DMS 273 treated with DMSO at 0.1 percent for 48 hours (cell line): Measurements from ENCODE around the gene ZBTB38.

ENCODE experiments used
- DNase-seq: peaks from one replicate; lab custom pipeline; 2025; lab: John Stamatoyannopoulos, UW

The ZBTB38 gene

DNA sequence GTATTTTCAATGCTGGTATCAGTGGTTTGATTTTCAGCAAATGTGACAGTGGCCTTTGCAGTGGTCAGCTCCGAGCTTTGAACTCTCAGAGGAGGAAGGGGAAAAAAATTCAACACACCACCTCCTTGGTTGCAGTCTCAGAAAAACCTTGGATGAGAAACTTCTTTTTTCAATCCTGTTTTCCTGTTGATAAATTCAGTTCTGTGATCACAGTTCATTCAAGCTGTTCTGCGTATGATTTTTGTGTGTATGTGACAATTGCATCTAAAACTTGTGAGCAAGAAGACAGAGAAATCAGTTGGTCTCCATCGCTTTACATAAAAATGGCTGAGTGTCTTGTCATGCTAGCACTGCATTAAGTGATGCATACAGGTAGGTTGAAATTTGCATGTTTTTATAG, 19.2 kb downstream of the ZBTB38 start:
- no peak for DNase-seq

DNA sequence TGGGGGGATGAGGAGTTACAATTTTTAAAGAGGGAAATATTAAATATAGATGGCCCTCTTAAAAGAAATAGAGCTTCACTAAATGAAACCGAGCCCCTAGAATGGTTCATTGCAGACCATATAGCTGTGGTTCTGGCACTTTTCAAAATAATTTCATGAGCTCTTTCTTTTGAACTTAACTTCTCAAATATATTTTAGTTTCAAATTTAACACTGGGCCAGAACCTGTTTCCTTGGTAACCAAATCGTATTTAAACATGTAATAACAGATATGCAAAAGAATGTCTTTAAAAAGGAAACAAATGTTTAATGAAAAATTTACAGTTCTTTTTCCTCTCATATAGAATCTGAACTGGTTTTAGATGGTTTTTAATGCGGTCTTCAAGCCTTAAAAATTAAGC, 20.1 kb downstream of the ZBTB38 start:
- no peak for DNase-seq

DNA sequence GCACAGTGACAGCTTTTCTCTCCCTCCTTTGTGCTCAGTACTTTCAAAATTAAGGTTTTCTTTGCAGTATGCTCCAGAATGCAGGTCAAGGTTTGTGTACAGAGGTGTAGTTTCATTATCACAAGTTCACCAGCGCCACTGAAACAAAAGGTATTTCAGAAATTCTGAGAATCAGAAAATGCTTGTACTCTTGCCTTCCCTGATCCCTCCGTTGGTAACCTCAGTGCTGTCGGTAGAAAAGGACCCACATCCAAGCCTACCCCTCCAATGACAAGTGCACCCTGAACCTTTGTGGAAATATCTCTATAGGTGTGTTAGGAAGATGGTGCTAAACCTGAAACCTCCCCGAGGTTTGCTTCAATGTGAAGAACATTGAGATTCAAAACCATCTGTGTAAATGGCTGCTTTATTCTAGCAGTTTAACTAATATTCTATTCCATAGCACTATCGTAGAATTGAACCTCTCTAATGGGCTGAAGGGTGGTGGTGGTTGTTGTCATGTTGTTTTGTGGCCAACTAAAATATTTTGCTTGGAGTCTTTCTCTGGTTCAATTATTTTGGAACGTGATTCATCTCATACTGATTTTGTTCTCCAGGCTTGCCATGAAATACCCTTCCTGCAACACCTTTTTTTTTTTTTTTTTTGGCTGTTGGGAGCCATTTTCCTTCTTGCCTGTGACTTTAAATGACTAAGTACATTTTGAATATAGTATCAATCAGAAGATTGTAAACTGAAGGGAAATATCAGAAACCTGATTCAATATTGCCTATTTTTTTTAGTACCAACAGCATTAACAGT, 20.7 kb downstream of the ZBTB38 start:
- no peak for DNase-seq

DNA sequence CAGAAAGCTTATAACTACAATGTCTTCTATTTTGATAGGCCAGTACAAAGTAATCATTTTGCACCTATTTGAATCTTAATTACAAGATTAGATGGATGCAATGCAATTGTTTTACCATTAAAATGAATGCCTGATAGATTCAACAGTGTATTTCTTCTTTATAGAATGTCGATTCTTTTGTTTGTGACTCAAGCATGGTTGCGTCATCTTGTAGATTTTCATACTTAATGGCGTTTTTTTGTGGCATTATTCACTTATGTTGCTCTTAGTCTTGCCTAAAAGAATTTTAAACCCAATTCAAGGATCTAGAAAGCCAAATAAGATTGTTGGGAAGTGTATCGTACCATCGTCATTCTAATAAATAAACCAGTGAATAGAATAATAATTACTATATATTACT, 21.4 kb downstream of the ZBTB38 start:
- DNase-seq = no peak

DNA sequence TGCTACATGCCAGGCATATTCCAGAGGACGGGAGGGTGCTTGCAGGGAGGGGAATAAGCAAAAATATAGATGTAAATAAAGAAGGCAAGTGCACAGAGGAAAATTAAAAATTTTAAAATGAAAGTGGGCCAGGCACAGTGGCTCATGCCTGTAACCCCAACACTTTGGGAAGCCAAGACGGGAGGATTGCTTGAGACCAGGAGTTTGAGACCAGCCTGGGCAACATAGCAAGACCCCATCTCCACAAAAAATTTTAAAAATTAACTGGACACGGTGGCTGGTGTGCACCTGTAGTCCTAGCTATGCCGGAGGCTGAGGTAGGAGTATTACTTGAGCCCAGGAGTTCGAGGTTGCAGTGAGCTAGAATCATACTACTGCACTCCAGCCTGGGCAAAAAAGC, 22.4 kb downstream of the ZBTB38 start:
- no peak for DNase-seq

DNA sequence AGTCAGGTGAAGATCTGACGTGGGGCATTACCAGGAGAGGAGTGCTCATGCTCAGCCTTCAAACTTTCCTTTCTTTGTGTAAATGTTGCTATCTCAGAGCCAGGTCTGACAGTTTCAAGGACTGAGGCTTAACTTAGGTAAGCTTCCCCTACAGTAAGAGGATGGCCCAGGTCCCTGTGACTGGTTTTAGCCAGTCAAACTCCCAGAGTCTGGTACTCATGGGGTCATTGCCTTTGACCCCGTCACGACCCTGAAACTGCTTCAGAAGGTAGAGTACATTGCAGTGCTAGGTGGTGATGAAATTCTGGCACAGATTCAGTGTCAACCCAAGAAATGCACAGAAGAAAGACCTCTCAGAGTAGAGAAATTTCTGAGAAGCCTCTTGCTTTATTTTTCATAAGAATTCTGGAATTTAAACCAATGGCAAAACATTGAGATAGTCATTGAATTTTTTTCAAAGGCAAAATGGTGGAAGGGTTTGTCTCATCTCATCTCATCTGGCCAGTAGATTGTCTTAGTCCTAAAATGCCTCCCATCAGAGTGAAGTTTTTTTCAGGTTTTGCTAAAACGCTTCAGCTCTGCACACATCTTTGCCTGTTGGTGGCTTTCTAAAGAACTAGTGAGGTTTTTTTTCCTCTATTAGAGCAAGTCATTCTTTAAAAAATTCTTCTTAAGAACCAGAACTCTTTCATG, 23.1 kb downstream of the ZBTB38 start:
- DNase-seq = no peak

DNA sequence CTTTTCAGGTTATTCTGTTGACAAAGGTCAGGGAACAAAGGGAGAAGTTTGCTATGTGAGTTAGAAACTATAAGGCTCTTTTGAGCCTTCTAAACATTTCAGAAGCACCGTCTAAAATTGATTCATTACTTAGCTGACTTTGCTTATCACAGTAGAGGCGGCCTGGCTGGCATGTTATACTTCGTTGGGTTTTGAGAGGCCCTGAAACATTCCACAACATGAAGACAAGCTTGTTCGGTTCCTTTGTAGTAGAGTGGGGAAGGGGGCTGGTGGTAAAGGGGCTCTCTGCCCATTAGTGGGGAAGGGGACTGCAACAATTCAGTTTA, 23.6 kb downstream of the ZBTB38 start:
- DNase-seq = no peak

DNA sequence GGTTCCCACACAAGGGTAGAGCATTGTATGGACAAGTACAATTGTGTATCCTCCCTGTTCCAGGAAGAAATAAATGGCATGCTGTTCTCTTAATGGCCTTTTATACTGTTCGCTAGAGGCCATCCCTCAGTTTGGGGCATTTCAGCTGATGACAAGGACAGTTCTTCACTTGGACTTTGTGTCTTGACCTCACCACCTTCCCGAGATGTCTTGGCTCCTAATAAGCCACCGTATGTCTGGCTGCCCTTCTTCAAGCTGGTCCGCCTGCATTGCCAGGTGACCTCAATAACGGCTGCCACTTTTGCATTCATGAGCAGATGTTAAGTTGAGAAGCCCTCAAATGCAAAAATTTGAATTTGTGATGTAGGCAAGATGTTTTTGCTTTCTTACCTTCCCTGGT, 24.1 kb downstream of the ZBTB38 start:
- DNase-seq = peak; percentile 72

DNA sequence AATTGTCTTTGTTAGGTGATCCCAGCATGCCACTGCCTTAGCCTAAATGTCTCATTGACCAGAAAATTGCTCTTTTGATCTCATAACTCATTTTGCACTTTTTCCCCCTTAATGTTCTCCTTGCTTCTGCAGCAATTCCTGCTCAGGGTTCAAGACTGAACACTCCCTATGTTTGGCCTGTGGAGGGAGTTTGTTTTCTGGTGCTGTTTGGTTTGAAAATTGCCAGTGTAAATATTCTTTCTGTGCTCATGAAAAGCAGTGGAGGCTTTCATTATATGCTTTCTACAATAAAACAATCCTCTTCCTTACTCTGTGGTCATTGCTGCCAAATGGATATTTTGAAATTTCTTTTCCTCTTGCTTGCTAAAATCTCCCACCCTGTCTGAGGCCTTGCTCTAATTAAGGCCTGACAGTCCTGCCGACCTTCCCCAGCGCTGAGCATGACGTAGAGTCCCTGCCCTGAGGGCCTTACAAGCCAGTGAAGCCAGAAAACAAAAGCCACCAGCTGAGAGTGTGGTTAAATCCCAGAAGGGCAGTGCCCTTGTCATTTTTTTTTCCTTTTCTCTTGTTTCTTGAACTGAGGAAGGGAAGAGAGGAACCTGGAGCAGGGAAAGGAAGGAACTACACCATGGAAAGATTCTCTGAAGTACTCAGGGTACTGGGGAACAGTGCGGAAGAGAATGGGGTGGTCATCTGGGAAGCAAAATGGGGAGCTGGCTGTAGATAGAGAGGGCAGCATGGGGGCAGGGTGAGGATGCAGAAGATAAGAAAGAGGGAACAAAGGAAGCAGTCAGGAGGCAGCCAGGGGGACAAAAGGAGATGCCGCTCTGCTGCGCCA, 24.8 kb downstream of the ZBTB38 start:
- no peak for DNase-seq

DNA sequence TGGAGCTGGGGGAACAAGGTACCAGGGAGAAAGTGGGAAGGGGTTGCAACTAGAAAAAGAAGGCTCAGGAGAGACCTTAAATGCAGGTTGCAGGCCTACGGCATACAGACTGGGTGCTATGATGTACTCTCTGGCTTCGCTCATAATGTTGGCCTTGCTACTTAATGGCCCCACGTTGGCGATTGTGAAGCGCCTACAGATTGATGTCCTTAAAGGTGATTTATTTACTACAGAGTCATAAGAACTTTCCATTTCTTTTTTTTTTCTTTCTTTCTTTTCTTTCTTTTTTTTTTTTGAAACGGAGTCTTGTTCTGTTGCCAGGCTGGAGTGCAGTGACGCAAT, 25.4 kb downstream of the ZBTB38 start:
- no peak for DNase-seq

DNA sequence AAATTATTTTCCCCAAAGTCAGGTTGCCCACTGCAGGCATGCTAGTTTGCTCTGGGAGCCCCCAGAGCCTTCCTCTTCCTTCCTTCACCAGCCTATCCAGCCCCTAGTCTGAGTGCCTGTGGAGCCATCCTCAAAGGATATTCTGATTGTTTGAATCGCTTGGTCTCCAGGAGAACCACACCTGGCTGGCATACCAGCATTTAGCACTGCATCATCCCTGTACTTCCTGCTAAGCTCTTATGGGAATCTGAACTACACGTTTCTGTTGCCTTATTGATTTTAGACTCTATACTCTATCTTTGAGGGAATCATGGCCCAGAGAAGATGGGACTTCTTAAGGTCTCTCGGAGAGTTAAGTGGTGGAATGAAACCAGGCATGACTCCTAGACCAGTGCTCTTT, 26.3 kb downstream of the ZBTB38 start:
- no peak for DNase-seq

DNA sequence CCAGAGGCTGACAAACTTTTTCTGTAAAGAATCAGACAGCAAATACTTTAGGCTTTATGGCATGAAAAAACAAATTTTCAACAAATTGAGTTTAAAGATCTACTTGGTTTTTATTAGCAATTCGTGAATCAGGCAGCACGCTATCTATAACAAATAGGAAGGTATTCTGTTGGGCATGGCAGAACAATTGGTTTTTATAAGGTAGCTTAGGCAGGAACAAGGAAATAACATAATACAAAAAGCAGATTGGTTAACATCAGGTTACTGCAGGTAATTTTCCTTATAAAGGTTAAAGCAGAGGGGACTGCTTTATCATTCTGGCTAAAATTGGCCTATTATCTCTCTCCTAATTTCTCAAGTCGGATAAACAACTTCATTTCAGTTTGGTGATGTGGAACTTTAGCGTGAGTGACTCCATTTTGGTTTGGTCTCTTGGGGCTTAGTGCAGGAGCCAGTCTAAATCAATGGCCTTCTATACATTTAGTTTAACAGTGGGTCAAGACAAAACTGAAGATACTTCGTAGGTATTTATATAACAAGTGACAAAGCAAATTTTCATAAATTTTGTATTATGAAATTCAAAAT, 26.8 kb downstream of the ZBTB38 start:
- no peak for DNase-seq

DNA sequence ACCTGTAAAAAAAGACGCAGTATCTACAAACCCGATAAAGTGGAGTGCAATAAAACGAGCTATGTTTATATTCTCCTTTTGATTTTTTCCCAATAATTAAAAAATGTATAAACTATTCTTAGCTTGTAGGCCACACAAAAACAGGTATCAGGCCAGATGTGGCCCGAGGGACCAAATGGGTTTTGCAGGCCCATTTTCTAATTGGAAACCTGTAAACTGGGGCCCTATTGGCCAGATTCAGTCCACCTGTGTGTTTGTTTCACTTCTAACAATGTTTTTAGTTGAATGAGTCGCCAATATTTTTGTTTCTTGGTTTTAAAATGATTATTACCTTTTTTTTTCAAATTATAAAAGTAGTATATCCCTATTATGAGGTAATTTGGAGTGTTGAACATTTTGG, 29.7 kb downstream of the ZBTB38 start:
- DNase-seq = no peak

DNA sequence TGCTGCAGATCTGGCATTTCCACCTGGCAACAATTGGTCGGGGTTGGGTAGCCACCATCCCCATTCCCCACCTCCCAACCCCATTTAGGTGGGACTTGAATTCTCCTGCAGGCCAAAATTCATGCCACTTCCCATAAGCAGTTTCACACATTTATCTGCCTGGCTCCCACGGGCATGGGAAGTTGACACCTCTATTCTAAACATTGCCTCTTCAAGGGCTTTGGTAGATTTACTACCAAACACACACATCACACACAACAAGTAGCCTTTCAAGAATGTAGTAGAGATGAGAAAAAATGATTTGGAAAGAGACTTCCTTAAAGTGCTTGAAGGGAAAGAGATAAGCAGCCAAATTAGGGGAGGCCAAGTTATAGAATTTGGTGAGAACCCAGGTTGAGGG, 30.9 kb downstream of the ZBTB38 start:
- DNase-seq = no peak

DNA sequence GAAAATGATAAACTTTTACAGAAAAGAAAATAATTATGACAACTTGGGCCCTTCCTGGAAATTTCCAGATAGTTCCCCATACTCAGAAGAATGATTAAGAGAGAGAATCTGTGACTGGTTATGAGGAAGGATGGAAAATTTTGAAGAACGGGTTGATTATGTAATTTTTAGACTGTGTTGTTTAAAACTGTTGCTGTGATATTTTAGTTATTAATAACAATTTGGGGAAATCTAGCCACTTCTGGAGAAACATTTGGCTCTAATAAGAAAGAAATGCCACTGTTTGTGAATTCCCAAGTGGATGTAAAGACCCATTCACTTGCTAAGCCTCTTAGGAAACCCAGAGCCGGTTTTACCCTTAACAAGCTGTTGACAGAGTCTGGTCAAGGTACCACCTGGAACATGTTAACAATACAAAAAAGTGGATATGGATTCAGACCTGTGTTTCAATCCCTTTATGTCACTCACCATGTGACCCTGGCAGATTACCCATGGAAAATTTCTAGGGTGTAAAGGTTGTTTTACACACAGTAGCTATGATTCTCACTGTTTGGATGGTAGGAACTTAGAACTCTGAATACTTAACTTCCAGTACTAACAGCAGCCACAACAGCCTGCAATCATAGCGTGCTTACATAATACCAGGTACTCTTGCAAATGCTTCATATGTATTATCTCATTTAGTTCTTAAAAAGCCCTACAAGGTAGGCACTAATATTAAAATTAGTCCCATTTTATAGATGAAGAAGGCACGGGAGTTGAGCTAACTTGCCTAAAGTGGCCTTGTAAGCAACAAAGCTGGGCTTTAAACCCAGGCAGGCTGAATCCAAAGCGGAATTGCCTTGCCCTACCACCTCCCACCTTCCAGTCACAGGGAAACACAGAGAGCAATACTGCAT, 32.0 kb downstream of the ZBTB38 start:
- DNase-seq = peak; percentile 57

DNA sequence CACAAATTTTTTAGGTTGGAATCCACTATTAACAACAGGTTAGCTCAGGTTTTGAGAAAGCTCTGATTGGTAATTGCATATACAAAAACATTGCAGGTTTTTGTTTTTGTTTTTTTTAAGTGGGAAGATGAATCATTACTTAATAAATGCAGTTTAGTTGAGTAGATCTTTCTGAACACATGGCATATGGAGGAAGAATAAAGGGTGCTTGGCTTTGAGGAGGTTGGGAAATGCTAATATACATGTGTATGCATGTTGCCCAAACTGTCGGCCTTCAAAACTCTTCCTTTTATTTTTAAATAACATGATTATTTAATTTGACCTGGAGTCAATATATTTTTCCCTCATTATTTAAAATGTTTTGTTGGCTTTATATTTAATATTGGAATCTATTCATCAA, 32.8 kb downstream of the ZBTB38 start:
- no peak for DNase-seq

DNA sequence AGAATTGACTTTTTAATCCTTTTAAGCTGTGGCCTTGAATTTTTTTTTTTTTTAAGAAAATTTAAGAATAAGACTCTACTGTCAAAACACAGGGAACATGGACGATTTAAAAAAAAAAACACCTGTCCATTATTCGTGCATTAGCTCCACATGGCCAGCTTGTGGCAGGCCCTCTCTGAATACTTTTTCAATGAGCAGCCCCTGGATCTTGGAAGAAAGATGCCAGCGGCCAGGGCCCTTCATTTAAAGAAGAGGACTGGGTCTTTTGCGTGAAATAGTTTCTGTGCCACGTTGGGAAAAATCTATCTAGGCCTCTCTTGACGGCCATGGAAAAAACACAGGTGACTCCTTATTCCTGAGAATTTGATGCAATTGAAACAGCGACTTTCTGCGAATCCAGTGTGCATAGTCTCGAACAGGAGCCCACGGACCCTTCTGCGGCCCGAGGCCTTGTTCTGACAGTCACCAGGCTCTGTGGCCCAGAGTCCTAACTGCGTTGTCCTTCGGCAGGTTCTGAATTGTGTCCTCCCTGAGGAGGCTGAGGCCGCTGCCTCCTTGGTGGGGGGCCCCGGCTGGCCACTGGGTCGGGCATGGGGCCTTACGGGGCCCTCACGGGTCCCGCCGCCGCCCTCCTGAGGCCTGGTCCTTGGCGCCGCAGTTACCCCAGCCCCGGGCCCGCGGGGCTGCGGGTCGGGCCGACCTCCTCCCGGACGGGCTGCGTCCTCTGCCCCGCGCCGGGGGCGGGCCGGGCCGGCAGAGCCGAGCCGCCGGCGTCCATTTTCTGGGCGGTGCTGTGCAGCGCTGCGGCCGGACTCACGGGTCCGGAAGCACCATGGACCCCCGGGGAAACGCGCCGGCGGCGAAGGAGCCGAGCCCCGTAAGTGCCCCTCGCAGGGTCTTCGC, 33.5 kb downstream of the ZBTB38 start:
- DNase-seq = no peak

DNA sequence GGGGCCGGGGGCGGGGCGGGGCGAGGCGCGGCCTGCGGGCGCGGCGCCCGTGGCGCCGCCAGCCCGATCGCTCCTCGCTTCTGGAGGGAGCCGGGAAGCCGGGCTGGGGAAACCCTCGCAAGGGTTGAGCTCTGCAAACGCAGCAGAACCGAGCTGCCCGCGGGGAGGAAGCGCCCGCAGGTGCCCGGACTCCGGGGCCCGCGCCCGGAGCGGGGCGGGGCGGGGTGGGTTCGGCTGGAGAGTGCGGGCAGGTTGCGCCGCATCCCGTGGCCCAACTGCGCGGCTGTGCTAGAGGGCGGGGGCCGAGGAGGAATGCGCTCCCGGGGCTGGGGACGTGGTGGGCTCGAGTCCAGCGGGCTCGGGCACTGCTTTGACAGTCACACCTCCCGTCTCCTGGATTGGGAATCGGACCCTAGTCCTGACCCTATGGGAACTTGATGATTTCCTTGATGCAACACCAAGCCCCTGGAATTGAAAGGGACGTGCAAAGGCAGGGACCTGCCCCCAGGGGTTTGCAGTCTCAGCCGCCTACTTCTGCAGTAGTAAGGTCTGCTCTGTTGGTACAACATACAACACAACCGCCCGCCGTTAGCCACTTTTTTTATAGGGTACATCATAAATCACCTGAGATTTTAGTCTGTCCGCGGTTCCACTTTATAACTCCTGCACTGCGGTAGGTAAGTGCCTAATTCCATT, 34.3 kb downstream of the ZBTB38 start:
- no peak for DNase-seq

DNA sequence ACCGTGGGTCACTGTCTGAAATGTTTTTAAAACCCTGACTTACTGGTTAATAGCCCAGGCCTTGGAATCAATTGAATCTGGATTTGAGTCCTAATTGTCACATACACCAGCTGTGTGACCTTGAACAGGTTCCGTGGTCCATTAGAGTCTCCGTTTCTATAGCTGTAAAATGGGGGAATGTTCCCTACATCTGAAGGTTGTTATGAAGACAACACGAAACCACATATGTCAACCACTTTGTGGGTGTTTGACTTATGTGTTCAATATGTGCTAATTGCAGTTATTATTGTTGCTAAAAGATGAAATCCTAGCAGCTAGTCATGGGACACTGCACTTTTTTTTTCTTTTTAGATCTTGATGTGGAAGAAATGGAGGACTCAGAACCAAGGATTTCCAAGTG, 35.3 kb downstream of the ZBTB38 start:
- DNase-seq = no peak

DNA sequence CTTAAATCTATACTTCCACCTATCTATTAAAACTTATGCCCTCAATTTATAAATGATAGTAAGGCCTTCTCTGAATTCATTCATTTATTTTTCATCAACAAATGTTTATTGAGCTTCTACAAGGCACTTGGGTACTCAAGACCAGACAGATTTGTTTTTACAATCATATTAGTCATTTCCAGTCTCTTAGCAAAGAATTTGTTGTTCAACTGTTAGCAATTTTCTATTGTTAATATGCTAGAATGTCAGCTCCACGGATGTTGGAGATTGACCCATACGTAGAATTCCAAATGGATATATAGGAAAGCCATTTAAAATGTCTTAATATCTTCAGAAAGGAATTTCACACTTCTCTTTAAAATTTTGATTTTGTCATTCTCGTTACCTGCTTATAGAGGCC, 36.7 kb downstream of the ZBTB38 start:
- DNase-seq = no peak
